ENCODE results near the gene TMEM208.

Gene TMEM208

DNA sequence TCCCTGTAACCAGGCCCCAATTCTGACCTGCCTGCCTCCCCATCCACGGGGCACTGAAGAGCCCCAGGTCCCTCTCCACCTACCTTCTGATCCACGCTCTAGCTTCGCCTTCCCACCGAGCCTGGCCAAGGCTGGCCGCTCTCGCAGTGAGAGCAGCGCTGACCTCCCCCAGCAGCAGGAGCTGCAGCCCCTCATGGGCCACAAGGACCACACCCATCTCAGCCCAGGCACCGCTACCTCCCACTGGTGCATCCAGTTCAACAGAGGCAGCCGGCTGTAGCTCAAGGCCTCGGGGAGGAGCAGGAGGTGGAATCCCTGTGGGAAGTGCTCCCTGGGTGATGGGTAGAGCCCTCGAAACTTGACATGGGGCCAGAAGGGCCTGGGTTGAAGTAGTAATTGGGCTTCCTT, 44.0 kb downstream of the TMEM208 start:
- H3K27me3 ChIP-seq = peaks cover 13% of the 10 kb centered on the region
- no peaks in the 10 kb centered on the region for H3K9me3 ChIP-seq
- H3K36me3 ChIP-seq = no peaks in the 10 kb centered on the region
- H3K27ac ChIP-seq = no peak overlapping the region
- no peaks in the 10 kb centered on the region for H3K4me1 ChIP-seq (ENCODE audit: control insufficient read depth in 1 of 2, insufficient read depth in 1 of 2, low read depth in 1 of 2, low read length in 1 of 2)
- TF ChIP-seq CTCF (IDR thresholded peaks at IDR 0.05) = no peak
- no peak overlapping the region for H3K4me3 ChIP-seq (ENCODE audit: low read depth in 1 of 2, low read length in 1 of 2)

DNA sequence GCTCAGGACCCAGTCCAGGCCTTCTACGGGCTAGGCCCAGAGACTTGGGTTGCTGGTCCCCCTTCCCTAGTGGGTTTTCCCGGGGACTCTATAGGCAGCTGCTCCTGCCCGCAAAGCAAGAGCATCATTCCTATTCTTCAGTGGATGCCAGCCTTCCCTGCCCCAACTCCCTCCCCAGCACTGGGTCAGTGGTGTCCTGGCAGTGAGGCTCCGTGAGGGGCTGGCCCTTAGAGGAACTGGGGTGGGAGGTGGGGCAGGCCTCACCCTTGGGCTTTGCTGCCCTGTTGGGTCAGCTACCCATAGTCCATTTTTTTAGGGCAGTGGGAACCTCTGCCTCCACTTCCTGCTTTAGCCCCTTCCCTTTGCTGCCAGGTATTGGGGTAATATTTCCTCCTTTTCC, 44.5 kb downstream of the TMEM208 start:
- no peak overlapping the region for H3K4me3 ChIP-seq (ENCODE audit: low read depth in 1 of 2, low read length in 1 of 2)
- no peaks in the 10 kb centered on the region for H3K4me1 ChIP-seq (ENCODE audit: control insufficient read depth in 1 of 2, insufficient read depth in 1 of 2, low read depth in 1 of 2, low read length in 1 of 2)
- no peak for TF ChIP-seq CTCF (IDR thresholded peaks at IDR 0.05)
- peaks cover 13% of the 10 kb centered on the region for H3K27me3 ChIP-seq
- no peaks in the 10 kb centered on the region for H3K36me3 ChIP-seq
- H3K27ac ChIP-seq = no peak overlapping the region
- no peaks in the 10 kb centered on the region for H3K9me3 ChIP-seq

GRCh38 chr16:67275321-67275720, 48.4 kb downstream of the TMEM208 start:
- Histone ChIP-seq H3K27ac (no peak overlapping the region), H3K9me3 (no peaks in the 10 kb centered on the region), H3K27me3 (peaks cover 8% of the 10 kb centered on the region), H3K36me3 (no peaks in the 10 kb centered on the region), H3K4me3 (ENCODE audit: low read depth in 1 of 2, low read length in 1 of 2) (no peak overlapping the region), H3K4me1 (ENCODE audit: control insufficient read depth in 1 of 2, insufficient read depth in 1 of 2, low read depth in 1 of 2, low read length in 1 of 2) (peaks cover 10 to 14% of the 10 kb centered on the region in 2 experiments)
- TF ChIP-seq CTCF (IDR thresholded peaks at IDR 0.05) = no peak

DNA sequence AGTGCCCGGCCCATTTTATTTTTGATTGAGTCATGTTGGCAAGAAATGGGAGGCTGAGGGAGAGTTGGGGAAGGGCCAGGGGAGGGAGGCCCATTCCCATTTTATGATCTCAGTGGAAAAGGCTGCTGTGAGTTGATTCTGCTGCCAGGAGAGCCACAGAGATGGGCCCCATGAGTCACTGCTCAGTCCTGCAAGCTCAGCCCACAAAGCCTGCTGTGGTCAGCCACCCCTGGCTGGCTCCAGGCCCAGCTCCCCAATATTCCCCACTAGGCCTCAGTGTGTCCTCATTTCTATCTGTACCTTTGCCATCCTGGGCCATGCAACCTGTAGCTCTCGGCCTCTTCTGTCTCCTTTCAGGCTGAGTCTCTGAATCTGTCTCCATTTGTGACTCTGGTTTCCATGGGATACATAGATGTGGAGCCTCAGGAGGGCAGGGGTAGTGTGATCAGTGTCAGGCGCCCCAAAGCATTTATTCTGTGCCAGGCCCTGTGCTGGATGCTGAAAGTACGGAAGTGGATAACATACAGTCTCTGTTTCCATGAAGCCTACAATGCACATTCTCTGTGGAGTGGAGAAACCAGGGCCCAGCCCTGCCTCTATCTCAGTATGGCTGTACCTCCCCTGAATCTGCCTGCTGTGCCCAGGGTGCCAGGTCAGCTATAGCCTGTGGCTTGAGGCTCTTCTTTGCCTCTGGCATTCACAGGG, 50.5 kb downstream of the TMEM208 start:
- H3K36me3 ChIP-seq = no peaks in the 10 kb centered on the region
- peaks cover 8% of the 10 kb centered on the region for H3K27me3 ChIP-seq
- H3K9me3 ChIP-seq = no peaks in the 10 kb centered on the region
- H3K27ac ChIP-seq = no peak overlapping the region
- H3K4me1 ChIP-seq (ENCODE audit: control insufficient read depth in 1 of 2, insufficient read depth in 1 of 2, low read depth in 1 of 2, low read length in 1 of 2) = peaks cover 10 to 14% of the 10 kb centered on the region in 2 experiments
- H3K4me3 ChIP-seq (ENCODE audit: low read depth in 1 of 2, low read length in 1 of 2) = no peak overlapping the region
- no peak for TF ChIP-seq CTCF (IDR thresholded peaks at IDR 0.05)

DNA sequence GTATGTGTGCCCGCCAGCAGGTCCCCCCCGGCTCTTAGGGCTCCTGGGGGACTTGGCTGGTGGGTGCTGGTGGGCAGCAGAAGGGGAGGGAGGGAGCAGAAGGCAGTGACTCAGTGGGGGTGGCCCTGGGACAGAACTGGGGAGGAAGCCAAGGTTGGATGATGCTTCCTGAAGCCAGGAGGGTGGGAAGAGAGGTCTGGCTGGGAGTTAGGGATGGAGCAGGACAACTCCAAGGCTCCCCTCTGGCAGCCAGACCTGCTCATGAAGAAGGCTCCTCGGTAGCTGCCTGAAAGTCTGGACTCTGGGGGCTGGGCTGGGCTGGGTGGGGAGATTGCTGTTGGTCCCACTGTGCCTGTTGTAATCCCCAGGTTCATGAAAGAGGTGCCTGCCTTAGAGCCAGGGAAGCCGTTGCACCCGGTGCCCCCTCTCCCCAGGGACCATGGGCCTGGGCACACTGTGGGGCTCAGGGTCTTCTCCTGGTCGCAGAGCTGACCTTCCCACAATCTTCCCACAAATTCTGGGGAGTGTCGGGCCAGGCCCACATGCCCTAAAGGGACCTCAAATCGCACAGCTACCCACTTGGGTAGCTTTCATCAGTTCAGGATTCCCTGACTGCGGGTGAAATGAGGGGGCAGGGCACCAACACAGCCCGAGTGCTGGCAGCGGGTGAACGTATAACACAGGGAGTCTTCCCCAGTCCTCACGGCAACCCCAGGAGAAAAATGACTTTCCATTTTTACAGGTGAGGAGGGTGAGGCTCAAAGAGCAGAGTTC, 51.3 kb downstream of the TMEM208 start:
- Histone ChIP-seq H3K4me1 (ENCODE audit: control insufficient read depth in 1 of 2, insufficient read depth in 1 of 2, low read depth in 1 of 2, low read length in 1 of 2) (peaks cover 10 to 14% of the 10 kb centered on the region in 2 experiments), H3K4me3 (ENCODE audit: low read depth in 1 of 2, low read length in 1 of 2) (peak overlapping the region; percentile 49 to 60), H3K9me3 (no peaks in the 10 kb centered on the region), H3K36me3 (no peaks in the 10 kb centered on the region), H3K27ac (no peak overlapping the region), H3K27me3 (peaks cover 8% of the 10 kb centered on the region)
- no peak for TF ChIP-seq CTCF (IDR thresholded peaks at IDR 0.05)
